Prostate gland (tissue), 2 donors: ENCODE data around the gene MARCKS. TPM values are rescaled to one million over a fixed set of nuclear protein-coding genes. Genes with fewer than 3 reads are reported as not detected.
A peak's percentile ranks its signal among the peaks of the same experiment; 100 is the strongest.

Source experiments
- DNase-seq: peaks from one replicate; pipeline ENCODE4 v3.0.0-alpha.2; 2019; ENCODE audit warnings: low spot score
- H3K27ac ChIP-seq, 2 donors: fragments of 200-600 bp; sonication (generic); 2 replicates each; pipeline ENCODE4 v1.5.1; 2017 to 2019
- H3K27me3 ChIP-seq: fragments of 200-600 bp; sonication (generic); replicated peaks from 2 replicates; pipeline ENCODE4 v1.5.1; 2019; ENCODE audit not compliant: insufficient read depth
- H3K36me3 ChIP-seq, 2 donors: fragments of 200-600 bp; sonication (generic); 1 replicate in 1 of 2; 2 replicates in 1 of 2; pipeline versions ENCODE4 v1.5.1 to v1.8.1; 2017 to 2019
- H3K4me1 ChIP-seq: fragments of 200-600 bp; sonication (generic); replicated peaks from 2 replicates; pipeline ENCODE4 v1.5.1; 2019
- H3K4me3 ChIP-seq, 2 donors: fragments of 200-600 bp; sonication (generic); 2 replicates each; pipeline ENCODE4 v1.5.1; 2017 to 2019
- H3K9me3 ChIP-seq: fragments of 200-600 bp; sonication (generic); 2 replicates; pipeline ENCODE4 v1.5.1; 2017
- POLR2A ChIP-seq: fragments of 450-650 bp; IDR thresholded peaks from one replicate; pipeline ENCODE4 v1.6.1; 2016; ENCODE audit warnings: antibody characterized with exemption, mild to moderate bottlenecking
- POLR2AphosphoS5 ChIP-seq: sonication (generic); formaldehyde crosslinking; IDR thresholded peaks from one replicate; pipeline ENCODE4 v1.6.1; 2017; ENCODE audit warnings: antibody characterized with exemption
- WGBS: methylation state at CpG from one replicate; pipeline ENCODE4 v1.1.5; 2018; 5-methylcytosine and 5-hydroxymethylcytosine counted together
- intact Hi-C: fragments of 100-400 bp; cut with DNase I; formaldehyde crosslinking; loops from one replicate; pipeline ENCODE4 v1.14.2; 2022
- total RNA-seq, 2 donors: library from RNA; depleted of rRNA; stranded (reverse); fragments of >200 nt; gene quantifications; one replicate each; pipeline ENCODE4 v1.1.0, GENCODE V29; 2016
- TF ChIP-seq, protein P1 (sequence below), 4 experiments: fragments of 200-600 bp in 2 of 4; fragments of 450-650 bp in 2 of 4; sonication (generic) in 2 of 4; IDR thresholded peaks; 1 replicate in 3 of 4; 2 replicates in 1 of 4; pipeline ENCODE4 v1.5.1; 2016 to 2019; ENCODE audit warnings: antibody characterized with exemption in 4 of 4, mild to moderate bottlenecking in 2 of 4, moderate library complexity in 2 of 4

MARCKS gene
- total RNA-seq, 2 donors from 2014 or later = 96.2 to 190 TPM

DNA sequence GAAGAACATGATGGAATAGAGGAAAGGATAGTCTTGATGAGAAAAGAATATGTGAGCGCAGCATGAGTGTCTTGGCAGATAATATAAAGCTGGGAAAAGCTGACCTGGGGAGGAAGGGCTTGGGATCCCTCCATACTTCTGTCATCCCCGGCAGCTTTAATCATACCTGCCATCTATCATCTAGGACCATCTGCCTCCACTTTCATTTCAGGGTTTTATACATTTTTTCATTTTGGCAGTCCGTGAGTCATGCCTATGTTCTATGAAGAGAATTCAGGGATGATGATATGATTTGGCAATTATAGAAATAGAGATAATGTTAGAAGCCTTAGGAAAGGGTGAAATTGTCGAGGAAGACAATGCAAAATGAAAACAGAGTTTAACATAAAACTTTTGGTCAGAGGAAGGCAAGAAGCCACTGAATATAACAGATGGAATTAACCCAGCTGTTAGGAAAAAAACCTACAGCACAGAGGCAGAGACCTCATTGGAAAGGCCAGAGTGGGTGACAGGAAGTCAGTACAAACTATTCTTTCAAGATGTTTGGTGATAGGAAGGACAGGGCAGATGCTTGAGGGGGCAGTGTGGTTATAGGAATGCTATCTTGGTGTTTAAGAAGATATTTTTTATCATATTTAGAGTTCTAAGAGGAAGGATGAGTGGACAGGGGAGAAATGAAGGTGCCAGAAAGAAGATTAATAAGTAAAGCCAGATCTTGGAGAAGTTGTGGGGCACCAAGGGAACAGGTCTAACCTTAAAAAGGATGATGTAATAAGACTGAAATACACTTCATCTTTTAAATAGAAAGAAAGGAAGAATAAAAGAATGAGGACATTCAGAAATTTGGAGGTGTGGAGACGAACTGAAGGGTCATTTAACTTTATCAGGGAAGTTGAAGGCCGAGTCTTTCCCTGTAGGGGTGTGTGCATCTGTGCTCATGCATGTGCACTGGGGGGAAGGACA, 37.8 kb downstream of the MARCKS start:
- WGBS = 65% methylated on average over 6 of the region's 6 CpGs
- H3K27me3 ChIP-seq = no peaks in the 10 kb centered on the region
- intact Hi-C loops = no loop called here

DNA sequence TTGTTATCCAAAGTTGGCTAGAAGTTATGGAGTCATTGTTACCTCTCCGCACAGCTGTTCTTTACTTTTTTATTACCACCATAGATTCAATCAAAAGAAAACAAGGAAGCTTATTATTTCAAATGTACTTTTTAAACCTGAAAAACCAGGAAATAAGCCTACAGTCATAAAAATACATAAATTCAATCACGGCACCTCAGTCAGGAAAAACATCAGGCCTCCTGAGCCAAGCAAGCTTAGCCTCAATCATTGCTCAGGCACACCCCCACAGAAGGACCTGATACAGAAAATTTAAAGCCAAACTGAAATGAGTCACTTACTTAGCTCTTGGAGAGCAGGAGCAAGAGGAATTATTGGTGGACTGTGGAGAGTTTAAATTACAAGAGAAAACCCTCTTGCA, 44.3 kb downstream of the MARCKS start:
- H3K4me3 ChIP-seq = no peak overlapping the region
- no peaks in the 10 kb centered on the region for H3K27me3 ChIP-seq
- no peak overlapping the region for H3K27ac ChIP-seq
- H3K36me3 ChIP-seq = no peaks in the 10 kb centered on the region
- TF ChIP-seq, protein P1, sequence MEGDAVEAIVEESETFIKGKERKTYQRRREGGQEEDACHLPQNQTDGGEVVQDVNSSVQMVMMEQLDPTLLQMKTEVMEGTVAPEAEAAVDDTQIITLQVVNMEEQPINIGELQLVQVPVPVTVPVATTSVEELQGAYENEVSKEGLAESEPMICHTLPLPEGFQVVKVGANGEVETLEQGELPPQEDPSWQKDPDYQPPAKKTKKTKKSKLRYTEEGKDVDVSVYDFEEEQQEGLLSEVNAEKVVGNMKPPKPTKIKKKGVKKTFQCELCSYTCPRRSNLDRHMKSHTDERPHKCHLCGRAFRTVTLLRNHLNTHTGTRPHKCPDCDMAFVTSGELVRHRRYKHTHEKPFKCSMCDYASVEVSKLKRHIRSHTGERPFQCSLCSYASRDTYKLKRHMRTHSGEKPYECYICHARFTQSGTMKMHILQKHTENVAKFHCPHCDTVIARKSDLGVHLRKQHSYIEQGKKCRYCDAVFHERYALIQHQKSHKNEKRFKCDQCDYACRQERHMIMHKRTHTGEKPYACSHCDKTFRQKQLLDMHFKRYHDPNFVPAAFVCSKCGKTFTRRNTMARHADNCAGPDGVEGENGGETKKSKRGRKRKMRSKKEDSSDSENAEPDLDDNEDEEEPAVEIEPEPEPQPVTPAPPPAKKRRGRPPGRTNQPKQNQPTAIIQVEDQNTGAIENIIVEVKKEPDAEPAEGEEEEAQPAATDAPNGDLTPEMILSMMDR (IDR thresholded peaks at IDR 0.05) = no peak
- no peak for TF ChIP-seq POLR2A
- TF ChIP-seq POLR2AphosphoS5 = no peak
- intact Hi-C loops = loop anchor here (10.0 kb wide), 1 partner anchor 1117 kb away; no protein-coding TSS in a partner anchor
- H3K9me3 ChIP-seq = no peaks in the 10 kb centered on the region
- H3K4me1 ChIP-seq = no peaks in the 10 kb centered on the region
- DNase-seq = no peak
- WGBS = 36% methylated on average over 2 of the region's 2 CpGs

More for the DNA sequence above, 37.8 kb downstream of the MARCKS start:
- H3K9me3 ChIP-seq = no peaks in the 10 kb centered on the region
- no peaks in the 10 kb centered on the region for H3K36me3 ChIP-seq
- no peak for DNase-seq
- no peaks in the 10 kb centered on the region for H3K4me1 ChIP-seq
- TF ChIP-seq POLR2A (no peak), POLR2AphosphoS5 (no peak)
- TF ChIP-seq, protein P1 (IDR thresholded peaks at IDR 0.05) = no peak
- no peak overlapping the region for H3K27ac ChIP-seq
- H3K4me3 ChIP-seq = no peak overlapping the region

DNA sequence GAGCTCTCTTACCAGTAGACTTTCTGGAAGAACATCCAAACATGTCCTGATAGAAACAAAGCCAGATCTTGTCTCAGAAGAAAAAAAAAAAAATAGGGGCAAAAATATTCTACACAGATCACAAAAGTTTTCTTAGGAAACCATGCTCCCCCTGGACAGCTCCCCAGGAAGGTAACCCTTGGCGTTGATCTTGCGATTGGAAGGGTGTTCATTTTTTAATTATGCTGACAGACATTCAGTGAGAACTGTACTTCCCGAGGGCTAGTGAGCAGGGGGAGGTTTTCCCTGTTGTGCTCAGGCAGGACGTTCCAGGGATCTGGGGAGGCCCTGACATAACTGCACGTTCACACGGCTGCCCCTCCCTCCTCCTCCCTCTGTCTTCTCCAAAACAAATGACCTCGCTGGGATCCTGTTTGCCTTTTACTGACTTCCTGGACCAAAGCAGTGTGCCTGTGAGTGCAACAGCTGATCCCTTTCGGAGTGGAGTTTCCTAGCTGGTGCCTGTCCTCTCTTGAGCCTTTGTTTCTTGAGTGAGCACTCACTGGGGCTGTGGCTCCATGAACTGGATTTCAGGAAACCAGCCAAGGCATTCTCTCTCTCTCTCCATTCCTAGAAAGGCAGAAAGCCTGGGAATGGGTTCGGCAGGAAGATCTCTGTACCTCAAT, 46.7 kb downstream of the MARCKS start:
- no peaks in the 10 kb centered on the region for H3K27me3 ChIP-seq
- DNase-seq = peak; percentile 47
- no peaks in the 10 kb centered on the region for H3K4me1 ChIP-seq
- no peak overlapping the region for H3K4me3 ChIP-seq
- no peaks in the 10 kb centered on the region for H3K9me3 ChIP-seq
- intact Hi-C loops = loop anchor here (10.0 kb wide), 1 partner anchor 1119 kb away; no protein-coding TSS in a partner anchor
- H3K36me3 ChIP-seq = no peaks in the 10 kb centered on the region
- peak overlapping the region in 1 of 2 donors; percentile 27 for H3K27ac ChIP-seq
- TF ChIP-seq, protein P1 (IDR thresholded peaks at IDR 0.05) = no peak
- TF ChIP-seq POLR2AphosphoS5 = peak; percentile 61
- 26% methylated on average over 9 of the region's 9 CpGs for WGBS

DNA sequence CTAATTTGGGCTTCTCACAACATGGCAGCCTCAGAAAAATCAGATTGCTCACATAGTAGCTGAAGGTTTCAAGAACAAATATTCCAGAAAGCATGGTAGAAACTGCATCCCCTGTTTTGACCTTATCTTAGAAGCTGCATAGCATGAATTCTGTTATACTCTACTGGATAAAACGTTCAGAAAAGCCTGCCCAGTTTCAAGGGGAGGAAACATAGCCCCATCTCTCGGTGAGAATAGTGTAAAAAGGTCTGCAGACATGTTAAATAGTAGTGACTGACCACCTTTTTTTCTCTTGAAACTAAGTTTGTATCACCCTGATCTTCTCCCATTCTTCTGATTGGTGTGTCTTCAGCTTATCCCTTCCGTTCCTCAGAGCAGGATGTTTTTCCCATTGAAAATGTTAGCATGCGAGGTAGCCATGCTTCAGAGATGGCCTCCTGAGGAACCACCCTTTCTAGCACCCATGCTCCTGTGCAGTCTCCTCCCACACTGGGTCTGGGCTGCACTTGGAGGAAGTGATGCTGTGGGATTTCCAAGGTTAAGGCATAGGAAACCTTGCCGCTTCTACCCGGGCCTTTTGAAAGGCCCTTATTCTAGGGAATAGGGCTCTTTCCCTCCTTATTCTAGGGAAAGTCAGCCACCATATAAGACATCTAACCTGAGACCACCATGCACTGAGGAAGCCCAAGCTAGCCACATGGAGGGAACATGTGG, 50.1 kb downstream of the MARCKS start:
- intact Hi-C loops = loop anchor here (10.0 kb wide), 1 partner anchor 1122 kb away; no protein-coding TSS in a partner anchor
- Histone ChIP-seq H3K9me3 (no peaks in the 10 kb centered on the region), H3K4me3 (no peak overlapping the region), H3K36me3 (no peaks in the 10 kb centered on the region), H3K4me1 (no peaks in the 10 kb centered on the region), H3K27ac (no peak overlapping the region), H3K27me3 (no peaks in the 10 kb centered on the region)
- TF ChIP-seq POLR2AphosphoS5 (no peak), POLR2A (no peak)
- TF ChIP-seq, protein P1 (IDR thresholded peaks at IDR 0.05) = no peak
- 91% methylated on average over 6 of the region's 6 CpGs for WGBS
- DNase-seq = no peak
